Calu3 (cell line): Measurements from ENCODE around the gene CHRD. TPM values are rescaled to one million over a fixed set of nuclear protein-coding genes. Genes with fewer than 3 reads are reported as not detected.

Experiments used
- BruUV-seq: library from RNA; stranded (reverse); fragments of 400-500 nt; replicated peaks from 2 replicates; lab custom pipeline; 2021; lab: Mats Ljungman, UMichigan
- CTCF ChIA-PET: fragments of 300-600 bp; sonication (Branson Sonifier 250); formaldehyde crosslinking; loops from one replicate; lab custom pipeline; 2022; ENCODE audit warnings: antibody characterized with exemption; lab: Charles Lee
- DNase-seq: peaks from one replicate; pipeline ENCODE4 v3.0.0; 2022
- H3K27ac Mint-ChIP-seq: one replicate; pipeline ENCODE4 v1.8.0; 2022; ENCODE audit warnings: mixed read lengths; ENCODE audit not compliant: unreplicated experiment
- H3K27me3 Mint-ChIP-seq: one replicate; pipeline ENCODE4 v1.8.0; 2022; ENCODE audit warnings: mixed read lengths; ENCODE audit not compliant: unreplicated experiment
- H3K36me3 Mint-ChIP-seq: one replicate; pipeline ENCODE4 v1.8.0; 2022; ENCODE audit warnings: mild to moderate bottlenecking, moderate library complexity, mixed read lengths; ENCODE audit not compliant: insufficient read depth, unreplicated experiment
- H3K4me1 Mint-ChIP-seq: one replicate; pipeline ENCODE4 v1.8.0; 2022; ENCODE audit warnings: mild to moderate bottlenecking, low read depth, mixed read lengths; ENCODE audit not compliant: unreplicated experiment
- H3K4me3 Mint-ChIP-seq: one replicate; pipeline ENCODE4 v1.8.0; 2022; ENCODE audit warnings: mild to moderate bottlenecking, low read depth, moderate library complexity, mixed read lengths; ENCODE audit not compliant: unreplicated experiment
- H3K9me3 Mint-ChIP-seq: one replicate; pipeline ENCODE4 v1.8.0; 2022; ENCODE audit warnings: low read depth, mixed read lengths; ENCODE audit not compliant: unreplicated experiment
- intact Hi-C: fragments of 100-400 bp; cut with micrococcal nuclease; formaldehyde crosslinking; loops from one replicate; pipeline ENCODE4 v1.10.0; 2022; ENCODE audit not compliant: unreplicated experiment
- total RNA-seq: library from RNA; stranded (reverse); gene quantifications from 2 replicates; pipeline ENCODE4 v1.2.3, GENCODE V29; 2022
- TF ChIP-seq, protein P1 (sequence below): fragments of 200-600 bp; IDR thresholded peaks from one replicate; pipeline ENCODE4 v1.8.0; 2022; ENCODE audit warnings: antibody characterized with exemption; ENCODE audit not compliant: unreplicated experiment

CHRD gene
- total RNA-seq, 1 experiment from 2014 or later = not detected

DNA sequence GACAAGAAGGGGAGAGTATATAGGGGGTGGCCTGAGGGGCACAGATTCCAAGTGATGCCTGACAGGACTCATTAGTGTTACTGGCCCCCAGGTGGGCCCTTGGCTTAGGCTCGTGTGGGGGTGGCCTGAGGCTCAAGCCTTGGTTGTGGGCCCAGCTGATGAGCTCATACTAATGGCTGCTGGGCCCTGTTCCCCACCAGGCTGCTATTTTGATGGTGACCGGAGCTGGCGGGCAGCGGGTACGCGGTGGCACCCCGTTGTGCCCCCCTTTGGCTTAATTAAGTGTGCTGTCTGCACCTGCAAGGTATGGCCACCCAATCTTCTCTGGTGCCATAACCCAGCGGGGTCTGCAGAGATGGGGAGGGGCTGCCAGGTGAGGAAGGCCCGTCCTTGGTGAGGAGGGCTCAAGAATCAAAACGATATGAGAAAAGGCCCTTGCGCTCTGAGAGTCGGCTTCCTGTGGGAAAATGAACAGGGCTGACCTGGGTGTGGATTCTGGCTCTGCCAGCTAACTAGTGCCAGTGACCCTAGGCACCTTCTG lies 7.4 kb downstream of the CHRD start:
- no peak for DNase-seq
- Mint-ChIP-seq H3K27me3 (peaks cover 100% of the 10 kb centered on the region), H3K36me3 (no peaks in the 10 kb centered on the region), H3K27ac (no peak overlapping the region), H3K4me1 (no peaks in the 10 kb centered on the region), H3K9me3 (no peaks in the 10 kb centered on the region), H3K4me3 (no peak overlapping the region)
- CTCF ChIA-PET = no interaction called here
- TF ChIP-seq, protein P1, sequence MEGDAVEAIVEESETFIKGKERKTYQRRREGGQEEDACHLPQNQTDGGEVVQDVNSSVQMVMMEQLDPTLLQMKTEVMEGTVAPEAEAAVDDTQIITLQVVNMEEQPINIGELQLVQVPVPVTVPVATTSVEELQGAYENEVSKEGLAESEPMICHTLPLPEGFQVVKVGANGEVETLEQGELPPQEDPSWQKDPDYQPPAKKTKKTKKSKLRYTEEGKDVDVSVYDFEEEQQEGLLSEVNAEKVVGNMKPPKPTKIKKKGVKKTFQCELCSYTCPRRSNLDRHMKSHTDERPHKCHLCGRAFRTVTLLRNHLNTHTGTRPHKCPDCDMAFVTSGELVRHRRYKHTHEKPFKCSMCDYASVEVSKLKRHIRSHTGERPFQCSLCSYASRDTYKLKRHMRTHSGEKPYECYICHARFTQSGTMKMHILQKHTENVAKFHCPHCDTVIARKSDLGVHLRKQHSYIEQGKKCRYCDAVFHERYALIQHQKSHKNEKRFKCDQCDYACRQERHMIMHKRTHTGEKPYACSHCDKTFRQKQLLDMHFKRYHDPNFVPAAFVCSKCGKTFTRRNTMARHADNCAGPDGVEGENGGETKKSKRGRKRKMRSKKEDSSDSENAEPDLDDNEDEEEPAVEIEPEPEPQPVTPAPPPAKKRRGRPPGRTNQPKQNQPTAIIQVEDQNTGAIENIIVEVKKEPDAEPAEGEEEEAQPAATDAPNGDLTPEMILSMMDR = no peak
- intact Hi-C loops = no loop called here
- no TSS peak for BruUV-seq

DNA sequence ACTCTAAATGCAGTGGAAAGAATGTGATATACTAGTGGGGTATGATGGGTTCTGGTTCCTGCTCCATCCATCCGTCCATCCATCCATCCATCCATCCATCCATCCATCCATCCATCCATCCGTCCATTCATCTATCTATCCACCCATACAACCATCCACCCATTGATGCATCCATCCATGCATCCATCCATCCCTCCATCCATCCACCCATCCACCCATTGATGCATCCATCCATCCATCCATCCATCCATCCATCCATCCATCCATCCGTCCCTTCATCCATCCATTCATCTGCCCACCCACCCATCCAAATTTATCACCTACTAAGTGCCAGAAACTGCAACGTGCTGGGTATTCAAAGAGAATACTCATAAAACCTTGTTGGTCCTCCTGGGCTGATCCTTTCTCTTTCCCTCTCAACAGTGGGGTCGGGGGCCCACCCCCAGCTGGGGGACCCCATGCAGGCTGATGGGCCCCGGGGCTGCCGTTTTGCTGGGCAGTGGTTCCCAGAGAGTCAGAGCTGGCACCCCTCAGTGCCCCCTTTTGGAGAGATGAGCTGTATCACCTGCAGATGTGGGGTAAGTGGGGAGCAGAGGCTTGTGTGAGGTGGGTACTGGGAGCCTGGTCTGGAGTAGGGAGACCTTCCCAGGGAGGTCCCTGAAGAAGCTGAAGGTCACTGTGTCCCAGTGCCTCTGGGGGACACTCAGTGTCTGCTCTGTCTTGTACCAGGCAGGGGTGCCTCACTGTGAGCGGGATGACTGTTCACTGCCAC lies 8.5 kb downstream of the CHRD start:
- intact Hi-C loops = no loop called here
- Mint-ChIP-seq H3K9me3 (no peaks in the 10 kb centered on the region), H3K27ac (no peak overlapping the region), H3K27me3 (peaks cover 96% of the 10 kb centered on the region), H3K36me3 (no peaks in the 10 kb centered on the region), H3K4me1 (no peaks in the 10 kb centered on the region), H3K4me3 (no peak overlapping the region)
- CTCF ChIA-PET = no interaction called here
- BruUV-seq = no TSS peak
- DNase-seq = no peak
- TF ChIP-seq, protein P1 = no peak

DNA sequence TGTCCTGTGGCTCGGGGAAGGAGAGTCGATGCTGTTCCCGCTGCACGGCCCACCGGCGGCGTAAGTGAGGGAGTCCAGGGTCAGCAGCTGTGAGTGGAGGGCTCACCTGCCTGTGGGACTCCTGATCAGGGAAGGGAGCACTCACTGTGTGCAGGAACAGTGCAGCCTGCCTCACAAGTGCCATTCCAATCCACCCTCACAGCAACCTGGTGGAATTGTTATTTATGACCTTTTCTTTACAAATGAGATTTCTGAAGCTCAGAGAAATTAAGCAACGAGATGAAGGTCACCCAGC lies 9.0 kb downstream of the CHRD start:
- DNase-seq = no peak
- CTCF ChIA-PET = no interaction called here
- no peaks in the 10 kb centered on the region for H3K9me3 Mint-ChIP-seq
- no peak overlapping the region for H3K27ac Mint-ChIP-seq
- no TSS peak for BruUV-seq
- no peaks in the 10 kb centered on the region for H3K4me1 Mint-ChIP-seq
- no peaks in the 10 kb centered on the region for H3K36me3 Mint-ChIP-seq
- TF ChIP-seq, protein P1 = no peak
- intact Hi-C loops = no loop called here
- peaks cover 96% of the 10 kb centered on the region for H3K27me3 Mint-ChIP-seq
- H3K4me3 Mint-ChIP-seq = no peak overlapping the region

DNA sequence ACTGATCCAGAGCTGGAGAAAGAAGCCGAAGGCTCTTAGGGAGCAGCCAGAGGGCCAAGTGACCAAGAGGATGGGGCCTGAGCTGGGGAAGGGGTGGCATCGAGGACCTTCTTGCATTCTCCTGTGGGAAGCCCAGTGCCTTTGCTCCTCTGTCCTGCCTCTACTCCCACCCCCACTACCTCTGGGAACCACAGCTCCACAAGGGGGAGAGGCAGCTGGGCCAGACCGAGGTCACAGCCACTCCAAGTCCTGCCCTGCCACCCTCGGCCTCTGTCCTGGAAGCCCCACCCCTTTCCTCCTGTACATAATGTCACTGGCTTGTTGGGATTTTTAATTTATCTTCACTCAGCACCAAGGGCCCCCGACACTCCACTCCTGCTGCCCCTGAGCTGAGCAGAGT lies 9.5 kb downstream of the CHRD start:
- no peaks in the 10 kb centered on the region for H3K9me3 Mint-ChIP-seq
- intact Hi-C loops = no loop called here
- CTCF ChIA-PET = no interaction called here
- BruUV-seq = no TSS peak
- no peak overlapping the region for H3K27ac Mint-ChIP-seq
- no peak for DNase-seq
- no peaks in the 10 kb centered on the region for H3K36me3 Mint-ChIP-seq
- peaks cover 96% of the 10 kb centered on the region for H3K27me3 Mint-ChIP-seq
- H3K4me3 Mint-ChIP-seq = no peak overlapping the region
- no peaks in the 10 kb centered on the region for H3K4me1 Mint-ChIP-seq
- TF ChIP-seq, protein P1 = no peak
